Liver (tissue), 9 donors: ENCODE results near the gene CDK13. TPM values are rescaled to one million over a fixed set of nuclear protein-coding genes. Genes with fewer than 3 reads are reported as not detected.

Source experiments
- DNase-seq: peaks from one replicate; pipeline ENCODE4 v3.0.0-alpha.2; 2017; ENCODE audit warnings: low spot score
- H3K27ac ChIP-seq, 2 donors: one replicate each; pipeline ENCODE4 v1.7.0; 2013; ENCODE audit warnings: inconsistent platforms in 2 of 2, low read length in 2 of 2, control low read depth in 1 of 2, low read depth in 1 of 2, mild to moderate bottlenecking in 1 of 2
- H3K27me3 ChIP-seq, 4 donors: one replicate each; pipeline versions ENCODE4 v1.6.1 to v1.7.0; 2013; ENCODE audit warnings: low read length in 3 of 4, inconsistent platforms in 1 of 4, mild to moderate bottlenecking in 1 of 4, moderate library complexity in 1 of 4; ENCODE audit not compliant: control insufficient read depth in 4 of 4, insufficient read depth in 4 of 4
- H3K36me3 ChIP-seq, 4 donors: one replicate each; pipeline versions ENCODE4 v1.6.1 to v1.7.0; 2013; ENCODE audit warnings: low read length in 3 of 4, mild to moderate bottlenecking in 3 of 4, low read depth in 1 of 4, moderate library complexity in 1 of 4; ENCODE audit not compliant: control insufficient read depth in 4 of 4, insufficient read depth in 3 of 4
- H3K4me1 ChIP-seq, 4 donors: one replicate each; pipeline versions ENCODE4 v1.6.1 to v1.7.0; 2013; ENCODE audit warnings: low read length in 3 of 4, mild to moderate bottlenecking in 3 of 4, moderate library complexity in 1 of 4; ENCODE audit not compliant: control insufficient read depth in 4 of 4, insufficient read depth in 4 of 4
- H3K4me3 ChIP-seq, 3 donors: one replicate each; pipeline versions ENCODE4 v1.6.1 to v1.7.0; 2013; ENCODE audit warnings: low read length in 3 of 3, control low read depth in 1 of 3, low read depth in 1 of 3, mild to moderate bottlenecking in 1 of 3
- H3K9ac ChIP-seq, 2 donors: one replicate each; pipeline ENCODE4 v1.7.0; 2013; ENCODE audit warnings: low read length in 2 of 2, mild to moderate bottlenecking in 2 of 2, moderate library complexity in 2 of 2, control low read depth in 1 of 2, low read depth in 1 of 2
- H3K9me3 ChIP-seq, 4 donors: one replicate each; pipeline versions ENCODE4 v1.6.1 to v1.7.0; 2013; ENCODE audit warnings: low read length in 3 of 4; ENCODE audit not compliant: control insufficient read depth in 4 of 4
- EGR1 ChIP-seq, 2 donors: IDR thresholded peaks; 2 replicates each; pipeline ENCODE4 v1.6.1; 2016 to 2018; ENCODE audit warnings: antibody characterized with exemption in 2 of 2, low read depth in 2 of 2
- FOXA1 ChIP-seq: IDR thresholded peaks from 2 replicates; pipeline ENCODE4 v1.6.1; 2016; ENCODE audit warnings: antibody characterized with exemption
- FOXA2 ChIP-seq: IDR thresholded peaks from 2 replicates; pipeline ENCODE4 v1.6.1; 2016; ENCODE audit warnings: antibody characterized with exemption
- GABPA ChIP-seq, 2 donors: IDR thresholded peaks in 1 of 2; conservative IDR thresholded peaks in 1 of 2; 2 replicates each; pipeline ENCODE4 v1.6.1; 2016; ENCODE audit warnings: antibody characterized with exemption in 2 of 2, mild to moderate bottlenecking in 1 of 2, moderate library complexity in 1 of 2
- HNF4A ChIP-seq, 2 donors: conservative IDR thresholded peaks; 2 replicates each; pipeline ENCODE4 v1.6.1; 2016; ENCODE audit warnings: antibody characterized with exemption in 2 of 2, mild to moderate bottlenecking in 2 of 2
- HNF4G ChIP-seq: IDR thresholded peaks from 2 replicates; pipeline ENCODE4 v1.6.1; 2016; ENCODE audit warnings: antibody characterized with exemption
- JUND ChIP-seq, 2 donors: IDR thresholded peaks; 2 replicates each; pipeline ENCODE4 v1.6.1; 2016; ENCODE audit warnings: antibody characterized with exemption in 2 of 2
- NR2F2 ChIP-seq: IDR thresholded peaks from 2 replicates; pipeline ENCODE4 v1.6.1; 2016; ENCODE audit warnings: antibody characterized with exemption
- RAD21 ChIP-seq, 2 donors: IDR thresholded peaks; 2 replicates each; pipeline ENCODE4 v1.6.1; 2016; ENCODE audit warnings: antibody characterized with exemption in 2 of 2, mild to moderate bottlenecking in 2 of 2
- RXRA ChIP-seq, 2 donors: IDR thresholded peaks; 2 replicates each; pipeline ENCODE4 v1.6.1; 2017 to 2018; ENCODE audit warnings: antibody characterized with exemption in 2 of 2, mild to moderate bottlenecking in 1 of 2
- SP1 ChIP-seq: IDR thresholded peaks from 2 replicates; pipeline ENCODE4 v1.6.1; 2018; ENCODE audit warnings: antibody characterized with exemption, mild to moderate bottlenecking
- TAF1 ChIP-seq: conservative IDR thresholded peaks from 2 replicates; pipeline ENCODE4 v1.6.1; 2016; ENCODE audit warnings: antibody characterized with exemption, mild to moderate bottlenecking
- YY1 ChIP-seq: IDR thresholded peaks from 2 replicates; pipeline ENCODE4 v1.6.1; 2016; ENCODE audit warnings: antibody characterized with exemption, mild to moderate bottlenecking
- WGBS: extraction: QIAGEN DNeasy Blood & Tissue Kit; methylation state at CpG from one replicate; pipeline ENCODE4 v1.1.7; 2013; 5-methylcytosine and 5-hydroxymethylcytosine counted together
- polyA plus RNA-seq, 2 donors: library from polyadenylated mRNA; stranded (reverse) in 1 of 2; unstranded in 1 of 2; fragments of 200-250 nt in 1 of 2; fragments of >200 nt in 1 of 2; fragmentation: Nextera tagmentation in 1 of 2; extraction: Ambion mirVana in 1 of 2; gene quantifications; one replicate each; pipeline versions ENCODE4 v1.2.1 to v1.2.3, GENCODE V29; 2013 to 2015
- total RNA-seq, 2 donors: library from RNA; depleted of rRNA; stranded (reverse); fragments of >200 nt; gene quantifications; one replicate each; pipeline ENCODE4 v1.2.3, GENCODE V29; 2014
- TF ChIP-seq, protein P1 (sequence below): IDR thresholded peaks from 2 replicates; pipeline ENCODE4 v1.6.1; 2016; ENCODE audit warnings: antibody characterized with exemption
- TF ChIP-seq, protein P2 (sequence below): fragments of 150-350 bp; IDR thresholded peaks from 2 replicates; pipeline ENCODE4 v1.5.1; 2017; ENCODE audit warnings: improper control_type of control experiment, low read depth, low read length; ENCODE audit not compliant: missing input control
- TF ChIP-seq, protein P3 (sequence below): IDR thresholded peaks from 2 replicates; pipeline ENCODE4 v1.6.1; 2016; ENCODE audit warnings: antibody characterized with exemption
- TF ChIP-seq, protein P4 (sequence below): IDR thresholded peaks from 2 replicates; pipeline ENCODE4 v1.6.1; 2016; ENCODE audit warnings: antibody characterized with exemption, mild to moderate bottlenecking
- donor health status: healthy.
- donor health status: healthy.
- donor health status: healthy.
- donor health status: healthy.
- donor health status: healthy.

CDK13 gene
- total and polyA plus RNA-seq, 4 donors = 8.8 to 51.1 (median 23.2) TPM

DNA sequence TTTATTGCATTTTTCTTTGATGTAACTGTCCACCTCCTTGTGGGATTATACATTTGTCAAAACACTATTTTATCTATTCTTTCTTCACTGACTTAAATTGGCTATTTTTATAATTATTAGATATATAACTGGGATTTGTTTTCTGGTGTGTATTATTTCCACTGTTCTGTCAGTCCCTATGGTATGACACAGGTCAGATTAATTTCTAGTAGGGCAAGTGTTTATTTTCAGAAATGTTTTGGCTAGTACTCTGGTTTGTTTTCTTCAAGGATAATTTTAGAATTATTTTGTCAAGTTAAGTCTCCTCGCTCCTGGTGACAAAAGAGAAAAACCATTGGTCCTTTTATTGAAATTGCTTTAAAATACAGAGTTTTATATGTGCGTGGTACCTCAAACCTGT, 93.1 kb downstream of the CDK13 start (continued):
- TF ChIP-seq, protein P1, sequence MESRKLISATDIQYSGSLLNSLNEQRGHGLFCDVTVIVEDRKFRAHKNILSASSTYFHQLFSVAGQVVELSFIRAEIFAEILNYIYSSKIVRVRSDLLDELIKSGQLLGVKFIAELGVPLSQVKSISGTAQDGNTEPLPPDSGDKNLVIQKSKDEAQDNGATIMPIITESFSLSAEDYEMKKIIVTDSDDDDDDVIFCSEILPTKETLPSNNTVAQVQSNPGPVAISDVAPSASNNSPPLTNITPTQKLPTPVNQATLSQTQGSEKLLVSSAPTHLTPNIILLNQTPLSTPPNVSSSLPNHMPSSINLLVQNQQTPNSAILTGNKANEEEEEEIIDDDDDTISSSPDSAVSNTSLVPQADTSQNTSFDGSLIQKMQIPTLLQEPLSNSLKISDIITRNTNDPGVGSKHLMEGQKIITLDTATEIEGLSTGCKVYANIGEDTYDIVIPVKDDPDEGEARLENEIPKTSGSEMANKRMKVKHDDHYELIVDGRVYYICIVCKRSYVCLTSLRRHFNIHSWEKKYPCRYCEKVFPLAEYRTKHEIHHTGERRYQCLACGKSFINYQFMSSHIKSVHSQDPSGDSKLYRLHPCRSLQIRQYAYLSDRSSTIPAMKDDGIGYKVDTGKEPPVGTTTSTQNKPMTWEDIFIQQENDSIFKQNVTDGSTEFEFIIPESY = no peak

DNA sequence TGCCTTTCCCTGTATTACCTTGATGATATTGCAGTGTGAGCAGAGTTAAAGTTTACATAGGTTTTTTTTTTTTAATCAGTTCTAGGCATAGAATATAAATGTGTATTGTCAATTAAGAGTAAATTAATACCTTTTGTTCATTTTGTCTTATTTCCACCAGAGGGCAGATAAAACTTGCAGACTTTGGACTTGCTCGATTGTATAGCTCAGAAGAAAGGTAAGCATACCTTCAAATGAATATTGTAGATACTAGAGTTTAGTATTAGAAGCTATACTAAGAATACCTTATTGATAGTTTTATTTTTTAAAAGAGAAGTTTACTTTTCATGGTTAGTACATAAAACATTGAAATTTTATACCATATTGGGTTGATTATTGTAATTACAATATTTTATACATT, 97.6 kb downstream of the CDK13 start:
- Histone ChIP-seq H3K4me3 (no peak overlapping the region), H3K9ac (no peak overlapping the region), H3K36me3 (peaks cover 0 to 8% (median 2%) of the 10 kb centered on the region in 4 donors), H3K27ac (no peak overlapping the region), H3K4me1 (peaks cover 0 to 1% (median 0%) of the 10 kb centered on the region in 4 donors), H3K9me3 (no peaks in the 10 kb centered on the region), H3K27me3 (no peaks in the 10 kb centered on the region)
- TF ChIP-seq EGR1 (IDR thresholded peaks at IDR 0.05; ENCODE audit: low read depth in 2 of 2) (no peak), RAD21 (IDR thresholded peaks at IDR 0.05) (peak; percentile 40 to 64), HNF4G (peak; percentile 45), HNF4A (conservative IDR thresholded peaks at IDR 0.05) (peak; percentile 68 to 82)
- TF ChIP-seq, protein P2, sequence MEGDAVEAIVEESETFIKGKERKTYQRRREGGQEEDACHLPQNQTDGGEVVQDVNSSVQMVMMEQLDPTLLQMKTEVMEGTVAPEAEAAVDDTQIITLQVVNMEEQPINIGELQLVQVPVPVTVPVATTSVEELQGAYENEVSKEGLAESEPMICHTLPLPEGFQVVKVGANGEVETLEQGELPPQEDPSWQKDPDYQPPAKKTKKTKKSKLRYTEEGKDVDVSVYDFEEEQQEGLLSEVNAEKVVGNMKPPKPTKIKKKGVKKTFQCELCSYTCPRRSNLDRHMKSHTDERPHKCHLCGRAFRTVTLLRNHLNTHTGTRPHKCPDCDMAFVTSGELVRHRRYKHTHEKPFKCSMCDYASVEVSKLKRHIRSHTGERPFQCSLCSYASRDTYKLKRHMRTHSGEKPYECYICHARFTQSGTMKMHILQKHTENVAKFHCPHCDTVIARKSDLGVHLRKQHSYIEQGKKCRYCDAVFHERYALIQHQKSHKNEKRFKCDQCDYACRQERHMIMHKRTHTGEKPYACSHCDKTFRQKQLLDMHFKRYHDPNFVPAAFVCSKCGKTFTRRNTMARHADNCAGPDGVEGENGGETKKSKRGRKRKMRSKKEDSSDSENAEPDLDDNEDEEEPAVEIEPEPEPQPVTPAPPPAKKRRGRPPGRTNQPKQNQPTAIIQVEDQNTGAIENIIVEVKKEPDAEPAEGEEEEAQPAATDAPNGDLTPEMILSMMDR = peak; percentile 14
- no peak for DNase-seq
- WGBS = 41% methylated on average over 1 of the region's 1 CpG

DNA sequence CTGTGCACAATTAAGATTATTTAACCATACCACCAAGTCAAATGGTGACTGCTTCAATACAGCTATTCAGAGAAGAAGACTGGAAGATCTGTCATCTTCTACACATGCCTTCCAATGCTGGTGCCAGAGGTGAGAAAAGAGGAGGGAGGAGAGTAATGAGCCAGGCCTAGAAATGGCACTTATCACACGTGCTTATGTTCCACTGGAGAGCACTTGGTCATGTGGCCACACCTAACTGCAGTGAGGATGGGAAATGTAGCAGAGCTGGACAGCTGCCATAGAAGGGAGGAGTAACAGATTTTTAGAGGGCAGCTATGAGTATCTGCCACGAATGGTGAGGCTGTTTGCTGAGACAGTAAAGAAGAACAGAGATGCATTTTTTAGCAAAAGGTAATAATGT, 107.2 kb downstream of the CDK13 start:
- H3K9me3 ChIP-seq = no peaks in the 10 kb centered on the region
- H3K4me3 ChIP-seq = no peak overlapping the region
- no peak overlapping the region for H3K27ac ChIP-seq
- peak; percentile 41 for DNase-seq
- peaks cover 0 to 6% (median 2%) of the 10 kb centered on the region in 4 donors for H3K36me3 ChIP-seq
- no peaks in the 10 kb centered on the region for H3K27me3 ChIP-seq
- WGBS = 49% methylated on average over 2 of the region's 2 CpGs
- H3K4me1 ChIP-seq = no peaks in the 10 kb centered on the region
- TF ChIP-seq, protein P2 = no peak
- TF ChIP-seq TAF1 = no peak
- no peak for TF ChIP-seq FOXA1
- no peak for TF ChIP-seq JUND (IDR thresholded peaks at IDR 0.05)
- TF ChIP-seq, protein P3, sequence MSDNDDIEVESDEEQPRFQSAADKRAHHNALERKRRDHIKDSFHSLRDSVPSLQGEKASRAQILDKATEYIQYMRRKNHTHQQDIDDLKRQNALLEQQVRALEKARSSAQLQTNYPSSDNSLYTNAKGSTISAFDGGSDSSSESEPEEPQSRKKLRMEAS = no peak
- no peak for TF ChIP-seq FOXA2
- no peak for TF ChIP-seq RXRA (IDR thresholded peaks at IDR 0.05)
- TF ChIP-seq RAD21 (IDR thresholded peaks at IDR 0.05) = no peak
- TF ChIP-seq YY1 = no peak
- no peak for TF ChIP-seq HNF4A (conservative IDR thresholded peaks at IDR 0.05)
- TF ChIP-seq, protein P4, sequence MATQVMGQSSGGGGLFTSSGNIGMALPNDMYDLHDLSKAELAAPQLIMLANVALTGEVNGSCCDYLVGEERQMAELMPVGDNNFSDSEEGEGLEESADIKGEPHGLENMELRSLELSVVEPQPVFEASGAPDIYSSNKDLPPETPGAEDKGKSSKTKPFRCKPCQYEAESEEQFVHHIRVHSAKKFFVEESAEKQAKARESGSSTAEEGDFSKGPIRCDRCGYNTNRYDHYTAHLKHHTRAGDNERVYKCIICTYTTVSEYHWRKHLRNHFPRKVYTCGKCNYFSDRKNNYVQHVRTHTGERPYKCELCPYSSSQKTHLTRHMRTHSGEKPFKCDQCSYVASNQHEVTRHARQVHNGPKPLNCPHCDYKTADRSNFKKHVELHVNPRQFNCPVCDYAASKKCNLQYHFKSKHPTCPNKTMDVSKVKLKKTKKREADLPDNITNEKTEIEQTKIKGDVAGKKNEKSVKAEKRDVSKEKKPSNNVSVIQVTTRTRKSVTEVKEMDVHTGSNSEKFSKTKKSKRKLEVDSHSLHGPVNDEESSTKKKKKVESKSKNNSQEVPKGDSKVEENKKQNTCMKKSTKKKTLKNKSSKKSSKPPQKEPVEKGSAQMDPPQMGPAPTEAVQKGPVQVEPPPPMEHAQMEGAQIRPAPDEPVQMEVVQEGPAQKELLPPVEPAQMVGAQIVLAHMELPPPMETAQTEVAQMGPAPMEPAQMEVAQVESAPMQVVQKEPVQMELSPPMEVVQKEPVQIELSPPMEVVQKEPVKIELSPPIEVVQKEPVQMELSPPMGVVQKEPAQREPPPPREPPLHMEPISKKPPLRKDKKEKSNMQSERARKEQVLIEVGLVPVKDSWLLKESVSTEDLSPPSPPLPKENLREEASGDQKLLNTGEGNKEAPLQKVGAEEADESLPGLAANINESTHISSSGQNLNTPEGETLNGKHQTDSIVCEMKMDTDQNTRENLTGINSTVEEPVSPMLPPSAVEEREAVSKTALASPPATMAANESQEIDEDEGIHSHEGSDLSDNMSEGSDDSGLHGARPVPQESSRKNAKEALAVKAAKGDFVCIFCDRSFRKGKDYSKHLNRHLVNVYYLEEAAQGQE = no peak
- TF ChIP-seq HNF4G = no peak
- no peak for TF ChIP-seq SP1
- TF ChIP-seq, protein P1 = no peak
- no peak for TF ChIP-seq EGR1 (IDR thresholded peaks at IDR 0.05; ENCODE audit: low read depth in 2 of 2)
- TF ChIP-seq GABPA (IDR thresholded peaks at IDR 0.05 in 1 of 2, conservative IDR thresholded peaks at IDR 0.05 in 1 of 2) = no peak
- TF ChIP-seq NR2F2 = no peak
- H3K9ac ChIP-seq = no peak overlapping the region
